Stimulated activated CD8-positive, alpha-beta memory T cell treated with anti-CD3 and anti-CD28 coated beads, Interleukin-4, amount 100 ng/mL, for 48 hours (primary cell): ENCODE measurements around the gene CD247.
"Not testable (repeated sequence)": the region's sequence is repeated elsewhere in the genome, so short reads cannot be mapped to it uniquely, and the experiment has no call there.

Experiments used
- DNase-seq: peaks from one replicate; pipeline ENCODE4 v3.0.0-alpha.2; 2020

The CD247 gene

DNA sequence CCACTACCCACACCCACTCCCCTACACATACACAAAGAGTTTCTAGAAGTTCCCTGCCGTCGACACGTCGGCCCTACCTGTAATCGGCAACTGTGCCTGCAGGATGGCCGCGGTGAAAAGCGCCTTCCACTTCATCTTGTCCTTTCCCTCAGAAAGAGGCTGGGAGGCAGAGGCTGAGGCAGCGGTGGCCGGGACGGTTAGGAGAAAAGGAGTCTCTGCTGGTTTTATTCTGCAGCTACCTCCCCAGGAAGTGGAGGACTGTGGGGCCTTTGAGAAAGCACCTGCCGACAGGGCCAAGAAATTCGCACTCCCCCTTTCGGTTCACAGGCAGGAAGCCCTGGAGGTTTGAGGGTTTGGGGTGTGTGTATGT is at the start of gene CD247:
TSS of gene CD247 (minus strand) at position 199 of the 370 bp plus-strand sequence. CDS start at position 135, 64 bp downstream.
- DNase-seq = peak; percentile 76

- DNase-seq = no peak
Observed at GRCh38 chr1:167567663-167568062, 49.3 kb upstream of the CD247 start.

GRCh38 chr1:167566766-167567165 is 48.4 kb upstream of the CD247 start:
- no peak for DNase-seq

GRCh38 chr1:167565922-167566321 is 47.6 kb upstream of the CD247 start:
- DNase-seq = no peak

DNA sequence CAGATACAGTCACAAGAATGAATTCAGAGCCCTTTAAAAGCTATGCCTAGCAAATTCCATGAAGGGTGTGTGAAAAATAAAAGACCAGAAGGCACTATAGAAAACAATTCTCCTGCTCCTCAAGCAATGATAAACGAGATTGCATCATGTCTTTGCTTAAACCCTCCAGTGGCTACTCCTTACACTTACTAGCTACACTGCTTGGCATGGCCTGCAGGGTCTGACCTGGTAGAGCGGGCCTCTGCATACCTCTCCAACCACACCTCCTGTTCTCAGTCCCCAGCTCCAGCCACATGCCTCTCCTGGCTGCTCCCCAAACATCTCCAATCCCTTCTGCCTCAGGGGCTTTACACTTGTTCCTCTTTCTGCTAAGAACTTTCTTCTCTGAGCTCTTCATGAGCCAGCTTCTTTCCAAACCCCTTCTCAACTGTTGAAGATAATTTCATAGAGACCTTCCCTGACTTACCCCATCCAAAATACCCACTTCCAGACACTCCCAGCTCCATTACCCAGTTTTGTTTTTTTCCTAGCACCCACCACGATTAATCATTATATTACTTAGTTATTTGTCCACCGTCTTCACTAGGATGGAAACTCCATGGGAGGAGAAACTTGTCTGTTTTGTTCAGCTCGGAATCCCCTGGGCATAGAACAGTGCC is 46.4 kb upstream of the CD247 start:
- DNase-seq = no peak

DNA sequence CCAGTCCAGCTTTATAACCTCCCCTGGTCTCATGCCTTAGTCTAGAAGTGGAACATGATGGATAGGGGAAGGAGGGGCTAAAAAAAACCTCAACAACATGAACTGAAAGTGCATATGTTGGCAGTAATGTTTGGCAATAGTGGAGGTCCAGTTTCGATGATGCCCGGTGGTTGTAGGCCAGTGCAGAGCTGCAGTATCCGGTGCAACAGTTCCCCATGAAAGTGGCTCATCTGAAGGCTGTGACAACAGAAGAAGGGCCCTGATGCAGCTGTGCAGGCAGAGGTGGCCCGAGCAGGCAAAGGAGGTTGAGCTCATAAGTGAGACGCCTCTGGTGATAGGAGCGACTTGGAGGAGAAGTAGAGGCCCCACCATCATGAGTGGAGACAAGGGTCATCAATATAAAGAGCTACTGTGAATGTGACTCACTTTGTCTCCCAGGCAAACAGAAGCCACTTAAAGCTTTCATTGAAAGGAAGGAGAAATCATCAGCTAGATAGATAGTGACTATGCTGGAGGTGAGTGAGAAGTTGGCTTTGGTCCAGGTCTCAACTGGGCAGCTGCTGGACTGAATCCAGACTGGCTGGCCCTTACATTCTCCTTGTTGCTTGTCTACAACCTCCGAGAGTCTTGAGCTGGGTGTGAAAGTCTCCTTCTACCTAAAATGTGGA is 45.4 kb upstream of the CD247 start:
- no peak for DNase-seq

DNA sequence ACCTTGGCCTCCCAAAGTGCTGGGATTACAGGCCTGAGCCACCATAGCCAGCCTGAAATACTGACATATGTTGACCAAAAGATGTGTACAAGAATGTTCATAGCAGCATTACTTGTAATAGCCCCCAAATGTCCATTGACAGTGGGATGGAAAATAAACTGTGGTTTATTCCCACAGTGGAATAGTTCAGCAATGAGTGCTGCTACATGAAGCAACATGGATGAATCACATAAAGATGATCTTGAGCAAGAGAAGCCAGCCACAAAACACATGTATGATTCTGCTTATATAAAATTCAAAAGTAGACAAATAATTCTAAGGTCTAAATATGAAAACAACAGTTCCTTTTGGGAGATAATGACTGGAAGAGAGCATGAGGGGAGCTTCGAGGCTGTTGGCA is 44.4 kb upstream of the CD247 start:
- DNase-seq = no peak

DNA sequence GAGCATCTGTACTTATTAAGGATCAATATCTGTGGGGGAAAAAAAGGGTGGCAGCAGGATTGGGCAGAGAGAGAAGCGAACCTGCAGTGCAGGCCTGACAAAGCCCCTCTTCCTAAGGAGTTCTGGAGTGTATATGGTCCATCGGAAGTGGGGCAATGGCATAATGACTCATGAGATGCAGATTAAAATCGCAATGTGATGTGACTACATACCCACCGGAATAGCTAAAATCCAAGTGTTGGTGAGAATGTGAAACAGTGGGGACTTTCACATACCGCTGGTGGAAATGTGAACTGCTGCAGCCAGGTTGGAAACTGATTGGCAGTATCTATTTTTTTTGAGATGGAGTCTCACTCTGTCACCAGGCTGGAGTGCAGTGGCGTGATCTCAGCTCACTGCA is 43.4 kb upstream of the CD247 start:
- no peak for DNase-seq

GRCh38 chr1:167555971-167556714 is 37.8 kb upstream of the CD247 start:
- DNase-seq = peak; percentile 84

DNA sequence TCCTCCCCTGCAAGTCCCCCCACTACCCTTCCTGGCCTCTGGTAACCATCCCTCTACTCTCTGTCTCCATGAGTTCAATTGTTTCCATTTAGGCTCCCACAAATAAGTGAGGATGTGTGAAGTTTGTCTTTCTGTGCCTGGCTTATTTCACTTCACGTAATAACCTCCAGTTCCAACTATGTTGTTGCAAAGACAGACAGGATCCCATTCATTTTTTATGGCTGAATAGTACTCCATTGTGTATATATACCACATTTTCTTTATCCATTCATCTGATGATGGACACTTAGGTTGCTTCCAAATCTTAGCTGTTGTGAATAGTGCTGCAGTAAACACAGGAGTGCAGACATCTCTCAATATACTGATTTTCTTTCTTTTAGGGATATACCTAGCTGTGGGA is 36.7 kb upstream of the CD247 start:
- DNase-seq = not testable (repeated sequence)

DNA sequence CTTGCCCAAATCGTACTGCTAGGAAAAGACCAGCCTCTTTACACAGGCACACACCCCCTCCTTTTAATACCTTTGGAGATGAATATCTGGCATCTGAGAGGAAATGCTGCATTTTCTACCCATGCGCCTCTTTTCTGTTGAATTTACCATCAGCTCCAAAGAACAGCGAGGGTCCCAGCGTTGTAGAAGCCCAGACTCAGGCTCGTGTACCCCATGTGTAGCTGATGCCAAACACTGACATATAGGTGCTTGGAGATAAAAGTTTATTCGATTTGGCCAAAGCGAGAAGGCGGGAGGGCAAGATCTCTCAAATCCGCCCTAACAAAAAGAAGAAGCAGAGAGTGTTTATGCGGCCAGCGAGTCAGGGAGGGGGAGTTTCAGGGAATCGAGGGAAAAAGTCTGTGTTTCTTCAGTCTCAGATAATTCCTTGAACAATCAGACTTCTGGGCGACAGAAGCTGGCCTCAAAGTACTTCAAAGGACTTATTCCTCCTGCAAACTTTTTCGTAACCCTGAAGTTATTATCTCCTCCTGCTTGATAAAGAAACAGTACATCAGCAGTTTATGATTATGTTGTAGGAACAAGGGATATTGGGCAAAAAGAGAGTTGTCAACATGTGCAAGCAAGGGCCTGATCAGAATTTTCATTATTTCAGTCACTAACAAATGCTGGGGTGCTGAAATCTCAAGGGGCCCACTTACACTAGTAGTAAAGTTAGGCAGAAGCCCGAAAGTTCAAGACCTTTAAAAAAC is 35.9 kb upstream of the CD247 start:
- DNase-seq = no peak

- DNase-seq = peak; percentile 92
Observed at GRCh38 chr1:167553136-167554027, 35.1 kb upstream of the CD247 start, which contains the start of gene CREG1. CREG1 (minus strand) TSS chr1:167553762.

GRCh38 chr1:167551362-167551761 is 33.0 kb upstream of the CD247 start:
- no peak for DNase-seq

DNA sequence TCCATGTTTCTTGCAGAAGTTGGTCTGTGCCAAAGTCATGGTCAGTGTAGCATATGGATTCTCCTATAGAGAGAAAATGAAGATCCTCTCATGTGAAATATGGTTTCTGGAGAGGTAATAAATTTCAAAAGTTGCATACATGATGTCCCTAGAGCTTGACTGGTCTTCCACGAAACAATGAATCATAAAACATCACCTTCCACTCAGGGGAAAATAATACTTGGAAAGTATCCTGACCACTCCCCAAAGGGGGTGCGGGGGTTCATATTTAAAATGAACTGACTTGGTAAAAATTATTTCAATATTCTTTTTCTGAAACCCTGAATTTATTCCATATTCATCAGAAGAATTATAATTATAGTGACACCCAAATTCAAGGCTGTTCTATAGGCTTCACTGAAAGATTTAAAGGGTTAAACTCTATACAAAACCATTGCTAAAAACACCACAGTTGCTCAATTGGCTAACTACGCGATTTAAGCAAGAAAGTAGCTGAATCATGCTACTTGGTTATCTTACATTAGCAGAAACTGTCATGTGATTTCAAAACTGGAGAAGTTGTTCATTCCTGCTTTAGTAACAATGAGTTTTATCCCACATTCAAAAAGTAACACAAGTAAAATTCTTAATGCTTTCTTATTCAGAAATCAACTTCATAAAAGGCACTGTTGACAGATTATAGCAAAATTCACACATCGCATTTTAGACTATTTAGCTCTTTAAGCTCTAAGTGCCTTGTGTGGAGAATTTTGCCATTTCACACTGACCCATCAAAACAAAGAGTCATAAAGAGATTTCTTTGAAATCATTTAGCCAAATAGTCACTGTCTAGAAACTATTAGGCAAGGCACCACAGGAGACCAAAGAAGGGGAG is 30.0 kb upstream of the CD247 start:
- DNase-seq = no peak

DNA sequence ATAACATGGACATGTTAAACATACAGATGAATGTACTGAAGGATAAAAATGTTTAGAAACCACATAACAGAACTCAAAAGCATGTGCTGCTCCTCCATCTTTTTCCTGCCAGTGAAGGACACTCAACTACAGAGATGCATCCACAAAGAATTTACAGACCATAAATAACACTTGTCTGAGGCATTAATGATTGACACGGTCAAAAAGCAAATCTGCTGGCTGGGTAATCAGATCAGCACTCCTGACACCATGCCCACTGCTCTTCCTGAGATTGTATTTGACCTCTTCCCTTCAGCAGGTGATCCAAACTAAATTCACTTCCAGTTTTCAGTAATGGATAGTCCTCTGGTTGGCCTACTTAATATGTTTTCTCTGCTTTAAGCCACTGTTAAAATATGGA is 28.6 kb upstream of the CD247 start:
- DNase-seq = no peak

GRCh38 chr1:167545349-167545748 is 27.0 kb upstream of the CD247 start:
- no peak for DNase-seq

GRCh38 chr1:167544447-167545093 is 26.2 kb upstream of the CD247 start:
- no peak for DNase-seq

DNA sequence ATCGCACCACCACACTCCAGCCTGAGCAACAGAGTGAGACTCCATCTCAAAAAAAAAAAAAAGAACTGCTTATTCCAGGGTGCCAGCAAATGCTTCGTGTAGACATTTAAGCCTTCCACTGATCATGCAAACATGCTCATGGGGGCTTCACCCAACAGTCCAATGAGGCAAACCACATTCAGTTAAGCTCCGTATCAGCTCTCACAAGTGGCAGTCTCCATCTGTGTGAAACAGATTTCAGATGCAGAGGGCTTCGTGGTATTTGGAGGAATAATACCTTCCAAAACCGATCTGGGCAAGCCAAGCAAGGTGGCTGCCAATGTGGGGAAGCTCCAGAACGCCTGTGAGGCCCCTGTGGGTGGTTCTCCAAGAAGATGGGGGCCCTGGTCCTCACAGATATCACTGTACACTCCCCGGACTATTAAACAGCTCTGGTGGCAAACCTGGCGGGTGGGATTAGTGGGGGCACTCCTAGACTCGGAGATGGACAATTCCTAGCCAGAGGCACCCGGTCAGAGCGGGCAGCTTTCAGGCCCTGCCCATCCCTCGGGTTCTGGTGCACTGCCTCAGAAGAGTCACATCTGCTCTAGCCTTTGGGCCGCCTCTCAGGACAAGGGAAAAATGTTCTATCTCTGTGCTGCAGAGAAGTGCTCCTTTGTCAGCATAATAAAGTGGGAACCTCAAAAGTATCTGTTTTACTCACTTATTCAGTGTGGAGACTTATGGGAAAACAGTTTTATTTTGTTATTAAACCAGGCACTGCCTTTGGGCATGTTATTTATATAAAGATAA is 25.1 kb upstream of the CD247 start:
- DNase-seq = no peak

DNA sequence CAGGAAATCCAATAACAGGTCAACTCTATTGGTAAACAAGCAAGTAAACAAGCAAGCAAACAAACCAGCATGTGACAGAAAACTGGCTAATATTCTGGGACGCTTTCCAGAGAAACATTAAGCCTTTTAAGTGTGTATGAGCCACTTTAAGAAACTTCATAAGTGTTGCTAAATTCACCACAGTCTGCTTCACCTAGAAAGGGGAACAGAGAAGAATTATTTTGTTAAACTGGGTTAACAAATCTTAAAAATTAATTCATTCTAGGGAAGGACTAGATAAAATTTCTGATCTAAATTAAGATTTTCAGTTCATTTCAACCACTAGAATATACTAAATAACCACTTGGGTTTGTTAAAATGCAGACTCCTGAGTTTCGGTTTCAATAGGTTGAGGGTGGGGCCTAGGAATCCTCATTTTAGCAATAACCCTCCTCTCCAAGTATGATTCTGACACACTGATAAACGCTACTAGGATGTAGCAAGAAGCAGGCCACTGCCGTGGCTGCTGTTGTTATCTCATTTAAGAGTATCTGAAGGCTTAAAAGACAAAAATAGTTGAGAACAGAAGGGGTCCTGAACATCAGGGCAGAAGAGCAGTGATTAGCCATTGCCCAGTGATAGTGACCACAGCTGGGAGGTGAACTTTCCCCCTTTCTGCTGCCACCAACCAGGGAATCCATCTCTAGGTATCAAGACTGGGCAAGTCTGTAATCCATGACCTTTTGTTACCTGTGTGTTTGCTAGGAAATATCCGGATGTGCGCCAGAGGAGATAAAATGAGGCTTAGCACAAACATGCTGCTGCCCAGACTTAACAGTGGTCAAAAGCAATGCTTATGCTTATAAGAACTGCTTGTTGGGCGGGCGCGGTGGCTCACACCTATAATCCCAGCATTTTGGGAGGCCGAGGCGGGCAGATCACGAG is 24.0 kb upstream of the CD247 start:
- no peak for DNase-seq
